IMR-90 (cell line): Measurements from ENCODE around the gene HSPB1. TPM values are rescaled to one million over a fixed set of nuclear protein-coding genes. Genes with fewer than 3 reads are reported as not detected.

ENCODE experiments used
- ATAC-seq: fragments of 200-7000 bp; cut with Tn5 transposase; 2 replicates; pipeline ENCODE4 v1.9.1; 2020; ENCODE audit warnings: low read depth, mild to moderate bottlenecking, moderate library complexity
- BruUV-seq: library from RNA; stranded (reverse); fragments of 400-500 nt; replicated peaks from 2 replicates; lab custom pipeline; 2021; lab: Mats Ljungman, UMichigan
- CTCF ChIA-PET: fragments of 300-600 bp; formaldehyde crosslinking; extraction: SDS; loops from one replicate; lab custom pipeline; 2021; ENCODE audit warnings: antibody characterized with exemption; lab: Yijun Ruan, JAX
- POLR2A ChIA-PET: fragments of 300-600 bp; sonication (Branson Sonifier 250); formaldehyde crosslinking; loops from one replicate; lab custom pipeline; 2022; ENCODE audit warnings: antibody characterized with exemption; ENCODE audit not compliant: unreplicated experiment; lab: Charles Lee
- DNase-seq: peaks from one replicate; pipeline ENCODE4 v3.0.0; 2013
- H2AFZ ChIP-seq: replicated peaks from 2 replicates; pipeline ENCODE3; 2013; ENCODE audit warnings: low read length, mild to moderate bottlenecking; ENCODE audit not compliant: poor library complexity
- H2AK5ac ChIP-seq: 2 replicates; pipeline ENCODE4 v1.6.1; 2013; ENCODE audit warnings: low read depth, low read length, inconsistent platforms
- H2AK9ac ChIP-seq: replicated peaks from 2 replicates; pipeline ENCODE3; 2013; ENCODE audit warnings: mild to moderate bottlenecking, low read depth, low read length, moderate library complexity; ENCODE audit not compliant: poor library complexity
- H2BK120ac ChIP-seq: 2 replicates; pipeline ENCODE4 v1.6.1; 2013; ENCODE audit warnings: low read depth, low read length, inconsistent platforms
- H2BK15ac ChIP-seq: 3 replicates; pipeline ENCODE4 v1.6.1; 2013; ENCODE audit warnings: low read depth, low read length, inconsistent platforms
- H2BK20ac ChIP-seq: 2 replicates; pipeline ENCODE4 v1.6.1; 2013; ENCODE audit warnings: low read depth, mild to moderate bottlenecking, inconsistent platforms, low read length, moderate library complexity
- H2BK5ac ChIP-seq: 2 replicates; pipeline ENCODE4 v1.6.1; 2013; ENCODE audit warnings: mild to moderate bottlenecking, low read depth, low read length, inconsistent platforms; ENCODE audit not compliant: poor library complexity, severe bottlenecking
- H3K14ac ChIP-seq: replicated peaks from 2 replicates; pipeline ENCODE4 v1.6.1; 2013; ENCODE audit warnings: low read depth, low read length, inconsistent platforms
- H3K18ac ChIP-seq: 2 replicates; pipeline ENCODE4 v1.6.1; 2013; ENCODE audit warnings: low read depth, low read length, control low read depth
- H3K23ac ChIP-seq: 2 replicates; pipeline ENCODE4 v1.6.1; 2013; ENCODE audit warnings: low read depth, low read length, inconsistent platforms
- H3K27ac ChIP-seq: 2 replicates; pipeline ENCODE4 v1.5.1; 2013; ENCODE audit warnings: mild to moderate bottlenecking, control low read depth, low read length; ENCODE audit not compliant: insufficient read depth
- H3K27me3 ChIP-seq: 2 replicates; pipeline ENCODE4 v1.6.1; 2013; ENCODE audit warnings: low read length; ENCODE audit not compliant: control insufficient read depth, insufficient read depth
- H3K36me3 ChIP-seq: 2 replicates; pipeline ENCODE4 v1.6.1; 2013; ENCODE audit warnings: low read length, mixed read lengths; ENCODE audit not compliant: control insufficient read depth, insufficient read depth
- H3K4ac ChIP-seq: 2 replicates; pipeline ENCODE4 v1.6.1; 2013; ENCODE audit warnings: low read depth, low read length, inconsistent platforms
- H3K4me1 ChIP-seq: 2 replicates; pipeline ENCODE4 v1.6.1; 2013; ENCODE audit warnings: low read length, mixed read lengths; ENCODE audit not compliant: control insufficient read depth, insufficient read depth
- H3K4me2 ChIP-seq: 2 replicates; pipeline ENCODE4 v1.6.1; 2013; ENCODE audit warnings: low read depth, mild to moderate bottlenecking, control low read depth, low read length, moderate library complexity
- H3K4me3 ChIP-seq: 2 replicates; pipeline ENCODE4 v1.5.1; 2013; ENCODE audit warnings: low read depth, mild to moderate bottlenecking, control low read depth, low read length, moderate library complexity; ENCODE audit not compliant: insufficient read depth
- H3K56ac ChIP-seq: 2 replicates; pipeline ENCODE4 v1.6.1; 2013; ENCODE audit warnings: low read length, inconsistent platforms; ENCODE audit not compliant: insufficient read depth; ENCODE audit errors: extremely low read depth
- H3K79me1 ChIP-seq, 2 experiments: 2 replicates each; pipeline ENCODE4 v1.6.1; 2013; ENCODE audit warnings: low read length in 2 of 2, inconsistent platforms in 1 of 2, low read depth in 1 of 2
- H3K9ac ChIP-seq: 2 replicates; pipeline ENCODE4 v1.6.1; 2013; ENCODE audit warnings: low read depth, low read length, control low read depth
- H3K9me1 ChIP-seq: 2 replicates; pipeline ENCODE4 v1.6.1; 2013; ENCODE audit warnings: low read length, inconsistent platforms; ENCODE audit not compliant: insufficient read depth
- H3K9me3 ChIP-seq: 2 replicates; pipeline ENCODE4 v1.6.1; 2013; ENCODE audit warnings: low read length; ENCODE audit not compliant: control insufficient read depth, insufficient read depth
- H4K20me1 ChIP-seq: 2 replicates; pipeline ENCODE4 v1.6.1; 2013; ENCODE audit warnings: low read length, inconsistent platforms; ENCODE audit not compliant: insufficient read depth
- H4K5ac ChIP-seq: 2 replicates; pipeline ENCODE4 v1.6.1; 2013; ENCODE audit warnings: mild to moderate bottlenecking, low read depth, low read length, control low read depth
- H4K8ac ChIP-seq, 2 experiments: 2 replicates each; pipeline ENCODE4 v1.6.1; 2013; ENCODE audit warnings: low read depth in 2 of 2, low read length in 2 of 2, control low read depth in 1 of 2, inconsistent platforms in 1 of 2
- H4K91ac ChIP-seq: 2 replicates; pipeline ENCODE4 v1.6.1; 2013; ENCODE audit warnings: low read depth, low read length, inconsistent platforms; ENCODE audit not compliant: insufficient read depth
- BHLHE40 ChIP-seq: fragments of 150-350 bp; IDR thresholded peaks from 2 replicates; pipeline ENCODE4 v1.6.1; 2016; ENCODE audit warnings: mild to moderate bottlenecking, low read depth, low read length
- CEBPB ChIP-seq: IDR thresholded peaks from 2 replicates; pipeline ENCODE4 v1.6.1; 2012; ENCODE audit warnings: low read depth, low read length, improper control_type of control experiment
- CHD1 ChIP-seq: IDR thresholded peaks from 2 replicates; pipeline ENCODE4 v1.6.1; 2012; ENCODE audit warnings: low read depth, low read length, improper control_type of control experiment
- CTCF ChIP-seq: conservative IDR thresholded peaks from 2 replicates; pipeline ENCODE4 v1.5.1; 2012; ENCODE audit warnings: mild to moderate bottlenecking, low read depth, low read length, improper control_type of control experiment
- ELK1 ChIP-seq: fragments of 150-350 bp; IDR thresholded peaks from 2 replicates; pipeline ENCODE4 v1.6.1; 2016; ENCODE audit warnings: low read depth, mild to moderate bottlenecking, low read length, moderate library complexity, borderline replicate concordance
- FOS ChIP-seq: fragments of 150-350 bp; IDR thresholded peaks from 2 replicates; pipeline ENCODE4 v1.6.1; 2016; ENCODE audit warnings: low read depth, low read length
- MAFK ChIP-seq: IDR thresholded peaks from 2 replicates; pipeline ENCODE4 v1.6.1; 2012; ENCODE audit warnings: low read depth, low read length, improper control_type of control experiment
- MAZ ChIP-seq: IDR thresholded peaks from 2 replicates; pipeline ENCODE4 v1.6.1; 2012; ENCODE audit warnings: low read depth, mild to moderate bottlenecking, low read length, improper control_type of control experiment, moderate library complexity, borderline replicate concordance
- MXI1 ChIP-seq: IDR thresholded peaks from 2 replicates; pipeline ENCODE4 v1.6.1; 2012; ENCODE audit warnings: low read depth, mild to moderate bottlenecking, low read length, moderate library complexity, borderline replicate concordance
- NFE2L2 ChIP-seq: fragments of 150-350 bp; IDR thresholded peaks from 2 replicates; pipeline ENCODE4 v1.6.1; 2016; ENCODE audit warnings: low read depth, mild to moderate bottlenecking, low read length
- POLR2A ChIP-seq: IDR thresholded peaks from 2 replicates; pipeline ENCODE4 v1.6.1; 2012; ENCODE audit warnings: mild to moderate bottlenecking, low read depth, low read length
- RAD21 ChIP-seq: IDR thresholded peaks from 2 replicates; pipeline ENCODE4 v1.6.1; 2012; ENCODE audit warnings: low read length, improper control_type of control experiment
- RCOR1 ChIP-seq: IDR thresholded peaks from 2 replicates; pipeline ENCODE4 v1.6.1; 2012; ENCODE audit warnings: mild to moderate bottlenecking, low read length, improper control_type of control experiment; ENCODE audit not compliant: insufficient replicate concordance
- RFX5 ChIP-seq: IDR thresholded peaks from 2 replicates; pipeline ENCODE4 v1.8.0; 2012; ENCODE audit warnings: low read depth, mild to moderate bottlenecking, low read length, moderate library complexity
- SMC3 ChIP-seq: fragments of 150-350 bp; IDR thresholded peaks from 2 replicates; pipeline ENCODE4 v1.6.1; 2016; ENCODE audit warnings: low read depth, mild to moderate bottlenecking, antibody characterized with exemption, low read length, moderate library complexity
- USF2 ChIP-seq: fragments of 150-350 bp; IDR thresholded peaks from 2 replicates; pipeline ENCODE4 v1.6.1; 2017; ENCODE audit warnings: mild to moderate bottlenecking, antibody characterized with exemption, low read length, low read depth
- WGBS, 2 experiments: methylation state at CpG; one replicate each; pipeline versions ENCODE4 v1.1.5 to v1.1.7; 2013; ENCODE audit warnings: missing lambda C conversion rate in 2 of 2; ENCODE audit not compliant: insufficient read length in 1 of 2; ENCODE audit errors: extremely low coverage in 2 of 2; 5-methylcytosine and 5-hydroxymethylcytosine counted together
- dilution Hi-C: fragments of 300-500 bp; cut with HindIII; formaldehyde crosslinking; loops from one replicate; pipeline ENCODE4 v1.14.3; 2018; ENCODE audit warnings: low sequenced_read_pairs; ENCODE audit not compliant: unreplicated experiment
- in situ Hi-C: fragments of 300-500 bp; cut with MboI; formaldehyde crosslinking; loops from 3 replicates; pipeline ENCODE4 v1.14.3; 2019; ENCODE audit warnings: low sequenced_read_pairs, inconsistent platforms, mixed read lengths
- intact Hi-C: fragments of 100-400 bp; cut with micrococcal nuclease; formaldehyde crosslinking; loops from 2 replicates; pipeline ENCODE4 v1.10.0; 2022
- polyA plus RNA-seq, 3 experiments: library from polyadenylated mRNA; depleted of rRNA; stranded (reverse); fragments of >200 nt; gene quantifications; 2 replicates each; pipeline ENCODE4 v1.2.3, GENCODE V29; 2012; ENCODE audit warnings: low replicate concordance in 1 of 3
- total RNA-seq: library from RNA; depleted of rRNA; stranded (reverse); fragments of >200 nt; gene quantifications from 2 replicates; pipeline ENCODE4 v1.2.3, GENCODE V29; 2012

HSPB1 gene
- total and polyA plus RNA-seq, 2 of the 4 experiments (the other 2 are of a cell fraction): 33.2 to 1,363 TPM

GRCh38 chr7:76332078-76332477 lies 29.6 kb downstream of the HSPB1 start:
- H2AK9ac ChIP-seq: no peak overlapping the region
- H4K91ac ChIP-seq: no peak overlapping the region
- H3K14ac ChIP-seq: no peak overlapping the region
- peaks cover 15% of the 10 kb centered on the region for H3K4me1 ChIP-seq
- no peak overlapping the region for H3K56ac ChIP-seq
- dilution Hi-C loops (no loop called here), intact Hi-C loops (no loop called here), in situ Hi-C loops (no loop called here)
- no peak overlapping the region for H4K8ac ChIP-seq
- H4K5ac ChIP-seq: no peak overlapping the region
- H3K36me3 ChIP-seq: peaks cover 40% of the 10 kb centered on the region
- H3K27me3 ChIP-seq: no peaks in the 10 kb centered on the region
- H3K9me1 ChIP-seq: peaks cover 33% of the 10 kb centered on the region
- CTCF ChIA-PET: no interaction called here
- no peak overlapping the region for H3K23ac ChIP-seq
- H2BK20ac ChIP-seq: no peak overlapping the region
- BruUV-seq: no TSS peak
- POLR2A ChIA-PET: no interaction called here
- no peak overlapping the region for H2AFZ ChIP-seq
- H3K79me1 ChIP-seq: peaks cover 4 to 77% of the 10 kb centered on the region in 2 experiments; a peak in 3 of 4 replicates
- H2AK5ac ChIP-seq: no peak overlapping the region
- H3K4ac ChIP-seq: no peak overlapping the region
- H3K18ac ChIP-seq: no peak overlapping the region
- no peak for DNase-seq
- peaks cover 99% of the 10 kb centered on the region for H4K20me1 ChIP-seq
- no peak for ATAC-seq
- no peak overlapping the region for H3K4me3 ChIP-seq
- no peak overlapping the region for H3K27ac ChIP-seq
- no peak overlapping the region for H2BK15ac ChIP-seq
- H3K4me2 ChIP-seq: no peak overlapping the region
- no peaks in the 10 kb centered on the region for H3K9me3 ChIP-seq
- TF ChIP-seq ELK1 (no peak), MAFK (no peak), NFE2L2 (no peak), RFX5 (no peak), POLR2A (no peak), CHD1 (no peak), FOS (no peak), RCOR1 (no peak), USF2 (no peak), MAZ (no peak), BHLHE40 (no peak), SMC3 (no peak), CTCF (no peak), MXI1 (no peak), CEBPB (no peak), RAD21 (no peak)
- no CpG with 5 or more reads among the region's 9 CpGs for WGBS, 2 experiments
- no peak overlapping the region for H2BK5ac ChIP-seq
- H3K9ac ChIP-seq: no peak overlapping the region
- H2BK120ac ChIP-seq: no peak overlapping the region
